Omental fat pad (tissue), 4 donors: ENCODE data around the gene ZNF805. TPM values are rescaled to one million over a fixed set of nuclear protein-coding genes. Genes with fewer than 3 reads are reported as not detected.

Experiments
- ATAC-seq: fragments of 150-250 bp; one replicate; pipeline ENCODE4 v1.9.1; 2016; ENCODE audit warnings: mild to moderate bottlenecking, moderate library complexity; ENCODE audit not compliant: low FRiP score
- DNase-seq: peaks from one replicate; pipeline ENCODE4 v3.0.0-alpha.2; 2019; ENCODE audit warnings: low spot score
- CTCF ChIP-seq, 3 donors: fragments of 450-650 bp; IDR thresholded peaks; one replicate each; pipeline ENCODE4 v1.5.1; 2016 to 2017; ENCODE audit warnings: antibody characterized with exemption in 3 of 3, mild to moderate bottlenecking in 3 of 3, moderate library complexity in 2 of 3
- total RNA-seq, 4 donors: library from RNA; depleted of rRNA; stranded (reverse); fragments of >200 nt; gene quantifications; one replicate each; pipeline ENCODE4 v1.1.0, GENCODE V29; 2016

ZNF805 gene
- total RNA-seq, 4 donors from 2014 or later, result 14.8 to 21.6 (median 19.4) TPM

- ATAC-seq (no peak), DNase-seq (no peak)
- no peak for TF ChIP-seq CTCF (IDR thresholded peaks at IDR 0.05)
Measured at GRCh38 chr19:57212109-57212508, 28.3 kb upstream of the ZNF805 start.

GRCh38 chr19:57227502-57227901, 12.9 kb upstream of the ZNF805 start:
- no peak for TF ChIP-seq CTCF (IDR thresholded peaks at IDR 0.05)
- no peak for DNase-seq
- no peak for ATAC-seq

- TF ChIP-seq CTCF (IDR thresholded peaks at IDR 0.05), result no peak
- no peak for DNase-seq
- ATAC-seq, result no peak
Measured at GRCh38 chr19:57231686-57232085, 8.7 kb upstream of the ZNF805 start.

- ATAC-seq, result no peak
- no peak for DNase-seq
- no peak for TF ChIP-seq CTCF (IDR thresholded peaks at IDR 0.05)
Measured at GRCh38 chr19:57233207-57233606, 7.2 kb upstream of the ZNF805 start.

- TF ChIP-seq CTCF (IDR thresholded peaks at IDR 0.05), result no peak
- no peak for ATAC-seq
- DNase-seq, result no peak
Measured at GRCh38 chr19:57239982-57240310, 486 bp upstream of the ZNF805 start.

- ATAC-seq (no peak), DNase-seq (no peak)
- no peak for TF ChIP-seq CTCF (IDR thresholded peaks at IDR 0.05)
Measured at GRCh38 chr19:57241176-57241575, 744 bp downstream of the ZNF805 start.

GRCh38 chr19:57242821-57243220, 2.4 kb downstream of the ZNF805 start:
- TF ChIP-seq CTCF (IDR thresholded peaks at IDR 0.05), result no peak
- DNase-seq, result no peak
- ATAC-seq, result no peak
